HG02852 (cell line): Measurements from ENCODE around the gene RCC1.
"Not testable (repeated sequence)": the region's sequence is repeated elsewhere in the genome, so short reads cannot be mapped to it uniquely, and the experiment has no call there.

Source experiments
- ATAC-seq: cut with Tn5 transposase; IDR thresholded peaks from one replicate; pipeline ENCODE4 v1.9.1; 2021; ENCODE audit warnings: mild to moderate bottlenecking, moderate library complexity; ENCODE audit not compliant: unreplicated experiment

The RCC1 gene

DNA sequence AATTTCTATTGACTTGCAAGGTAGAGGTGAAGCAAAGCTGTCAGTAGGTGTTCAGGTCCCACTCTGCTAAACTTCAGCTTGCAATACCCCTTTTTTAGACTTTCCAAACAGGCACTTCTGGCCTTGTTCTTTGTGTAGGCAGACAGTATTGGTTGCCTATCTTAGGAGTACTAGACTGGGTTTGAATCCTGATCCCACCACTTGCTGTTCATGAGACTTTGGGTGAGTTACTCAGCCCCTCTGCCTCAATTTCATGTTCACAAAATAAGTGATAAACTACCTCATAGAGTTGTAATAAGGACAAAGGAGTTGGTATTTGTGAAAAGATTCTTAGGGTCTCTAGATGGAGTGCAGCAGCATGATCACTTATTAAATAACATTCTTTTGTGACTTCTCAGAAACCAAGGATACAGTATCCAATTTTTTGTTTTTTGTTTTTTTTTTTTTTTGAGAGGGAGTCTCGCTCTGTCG lies 5.2 kb downstream of the RCC1 start:
- no peak for ATAC-seq

DNA sequence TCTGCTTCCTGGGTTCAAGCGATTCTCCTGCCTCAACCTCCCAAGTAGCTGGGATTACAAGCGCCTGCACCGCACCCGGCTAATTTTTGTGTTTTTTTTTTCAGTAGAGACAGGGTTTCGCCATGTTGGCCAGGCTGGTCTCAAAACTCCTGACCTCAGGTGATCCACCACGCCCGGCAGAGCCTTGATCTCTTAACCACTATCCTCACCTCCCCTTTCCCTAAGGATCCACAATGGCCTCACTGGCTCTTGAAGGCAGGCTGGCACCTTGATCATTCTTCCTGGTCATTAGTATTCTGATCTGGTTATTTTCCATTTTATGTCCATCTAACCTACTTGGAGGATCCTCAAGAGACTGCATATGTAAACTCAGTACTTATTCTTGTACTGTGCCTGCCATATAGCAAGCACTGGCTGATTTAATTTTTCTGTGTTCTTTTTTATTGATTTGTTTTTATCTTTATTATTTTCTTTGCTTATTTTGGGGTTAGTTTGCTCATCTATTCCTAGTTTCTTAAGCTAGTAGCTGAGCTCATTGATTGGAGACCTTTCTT lies 6.3 kb downstream of the RCC1 start:
- no peak for ATAC-seq

DNA sequence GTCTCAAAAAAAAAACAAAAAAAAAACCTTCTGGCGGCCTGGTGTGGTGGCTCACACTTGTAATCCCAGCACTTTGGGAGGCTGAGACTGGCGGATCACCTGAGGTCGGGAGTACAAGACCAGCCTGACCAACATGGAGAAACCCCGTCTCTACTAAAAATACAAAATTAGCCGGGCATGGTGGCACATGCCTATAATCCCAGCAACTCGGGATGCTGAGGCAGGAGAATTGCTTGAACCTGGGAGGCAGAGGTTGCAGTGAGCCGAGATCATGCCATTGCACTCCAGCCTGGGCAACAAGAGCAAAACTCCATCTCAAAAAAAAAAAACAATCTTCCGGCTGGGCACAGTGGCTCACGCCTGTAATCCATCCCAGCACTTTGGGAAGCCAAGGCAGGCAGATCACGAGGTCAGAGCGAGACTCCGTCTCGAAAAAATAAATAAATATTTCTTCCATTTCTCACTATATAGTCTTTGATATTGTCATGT lies 8.6 kb downstream of the RCC1 start:
- not testable (repeated sequence) for ATAC-seq

DNA sequence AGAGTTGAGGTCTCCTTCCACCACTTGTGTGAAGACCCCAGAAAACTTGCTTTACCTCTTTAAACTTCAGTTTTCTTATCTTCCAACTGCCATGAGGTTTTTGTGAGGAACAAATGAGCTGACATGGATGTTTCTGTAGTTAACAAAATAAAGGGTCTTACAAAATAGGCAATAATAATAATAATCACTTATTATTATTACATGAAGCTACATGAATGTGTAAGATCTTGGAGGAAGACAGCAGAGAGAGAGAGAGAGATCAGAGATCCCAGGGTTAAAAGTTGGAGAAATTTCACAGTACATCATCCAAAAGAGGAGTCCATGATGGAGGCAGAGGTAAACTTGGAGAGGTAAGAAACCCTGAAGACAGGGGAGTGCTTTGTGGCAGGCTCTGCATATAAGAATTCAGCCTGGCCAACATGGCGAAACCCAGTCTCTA lies 10.7 kb downstream of the RCC1 start:
- ATAC-seq, result no peak

DNA sequence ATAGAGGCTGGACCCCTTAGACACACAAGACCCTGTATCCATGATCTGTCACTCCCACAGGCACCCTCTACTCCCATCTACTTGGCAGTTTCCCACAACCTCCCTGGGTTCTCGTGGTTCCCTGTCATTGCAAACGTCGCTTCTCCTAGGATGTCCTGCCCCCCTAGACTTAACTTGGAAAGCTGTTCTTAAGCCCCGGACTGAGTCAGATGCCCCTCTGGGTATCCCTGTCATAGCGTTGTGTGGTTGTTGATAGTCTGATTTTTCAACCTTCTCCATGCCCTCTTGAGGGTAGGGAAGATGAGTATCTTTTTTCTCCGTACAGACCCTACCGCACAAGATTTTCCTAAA lies 11.8 kb downstream of the RCC1 start:
- peak; percentile 5 for ATAC-seq

DNA sequence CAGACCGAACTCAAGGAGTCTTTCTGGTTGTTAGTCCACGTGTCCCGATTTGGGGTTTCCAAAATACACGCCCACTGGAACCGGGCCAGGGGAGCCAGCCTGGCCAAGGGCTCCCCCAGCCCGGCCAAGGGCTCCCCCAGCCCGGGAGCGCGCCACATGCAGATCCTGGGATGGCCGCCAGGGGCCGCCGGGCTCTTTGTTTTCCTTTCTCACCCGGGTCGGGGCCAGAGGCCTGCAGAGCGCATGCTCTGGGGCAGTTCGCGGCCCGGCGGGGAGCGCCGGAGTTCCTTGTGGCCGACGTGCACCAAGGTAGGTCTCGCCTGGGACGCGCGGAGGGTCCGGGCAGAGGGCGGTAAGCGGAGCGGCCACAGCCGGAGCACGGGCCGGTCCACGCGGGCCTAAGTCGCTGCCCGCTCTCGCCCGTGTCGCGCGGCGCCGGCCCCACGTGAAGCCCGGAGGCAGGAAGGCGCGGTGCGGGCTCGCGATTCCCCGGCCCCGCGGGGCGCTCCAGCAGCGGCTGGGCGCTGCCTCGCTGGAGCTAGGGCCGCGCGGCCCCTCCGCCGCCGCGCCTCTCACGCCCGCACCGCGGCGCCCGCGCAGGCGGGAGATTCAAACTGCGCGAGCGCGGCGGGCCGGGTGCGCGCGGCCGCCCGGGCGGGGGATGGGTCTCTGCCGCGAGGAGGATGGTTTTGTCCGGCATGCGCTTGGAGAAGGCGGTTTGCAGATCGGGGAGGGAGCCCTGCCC lies 12.3 kb downstream of the RCC1 start:
- peak; percentile 74 for ATAC-seq

DNA sequence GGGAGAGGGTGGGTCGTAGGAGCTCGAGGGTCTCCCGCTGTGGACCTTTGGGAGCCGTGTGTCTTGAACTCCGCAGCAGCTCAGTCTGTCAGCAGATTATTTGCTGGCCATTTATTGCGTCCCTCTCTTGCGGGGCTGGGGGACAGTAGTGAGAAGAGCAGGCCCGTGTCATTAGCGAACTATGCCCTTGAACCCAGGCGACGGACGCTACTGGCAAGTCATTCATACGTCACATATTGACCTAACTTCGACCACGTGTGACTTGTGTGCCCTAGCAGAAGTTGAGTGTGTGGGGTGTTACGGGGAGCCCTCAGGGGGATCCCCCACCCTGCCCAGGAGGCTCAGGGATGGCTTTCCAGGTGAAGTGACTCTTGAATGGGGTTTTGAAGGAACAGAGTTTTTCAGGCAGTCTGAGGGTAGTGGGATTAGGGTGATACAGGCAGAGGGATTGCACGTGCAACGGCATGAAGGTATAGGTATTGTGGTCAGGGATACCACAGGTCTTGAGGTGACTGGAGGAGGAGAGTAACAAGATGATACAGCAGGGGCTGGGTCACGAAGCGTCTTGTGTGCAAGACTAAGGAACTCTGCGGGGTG lies 13.0 kb downstream of the RCC1 start:
- ATAC-seq, result no peak

DNA sequence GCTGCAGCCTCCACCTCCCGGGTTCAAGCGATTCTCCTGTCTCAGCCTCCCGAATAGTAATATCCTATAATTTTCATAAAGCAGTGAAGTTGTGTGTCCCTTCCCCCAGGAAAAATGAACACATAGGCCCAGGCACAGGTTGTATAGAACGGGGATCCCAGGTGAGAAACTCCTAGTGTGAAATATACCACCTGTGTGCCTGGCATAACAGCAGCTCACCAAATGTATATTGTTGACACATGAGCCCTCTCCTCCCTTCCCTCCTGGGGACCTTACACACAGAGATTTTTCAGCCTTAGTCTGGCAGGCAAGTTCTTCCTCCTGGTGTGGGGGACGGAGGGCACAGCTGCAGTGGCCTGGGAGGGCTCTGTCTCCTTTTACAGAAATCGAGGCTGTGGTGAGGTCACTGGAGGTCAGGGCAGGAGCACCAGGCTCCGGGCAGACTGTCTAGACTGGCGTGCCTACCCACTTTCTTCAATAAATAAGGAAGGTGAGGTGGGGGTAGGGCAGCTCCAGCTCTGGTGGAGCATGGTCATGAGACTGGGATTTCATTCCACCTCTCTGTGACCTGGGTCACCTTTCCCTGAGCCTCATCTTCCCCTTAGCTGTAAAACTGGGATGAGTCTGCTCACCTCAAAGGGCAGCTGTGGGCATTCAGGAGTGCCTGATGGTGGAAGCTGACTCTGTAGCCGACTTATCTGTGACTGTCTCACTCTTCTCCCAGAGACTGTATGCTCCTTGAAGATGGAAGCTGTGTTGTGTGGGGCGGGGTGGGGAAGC lies 14.3 kb downstream of the RCC1 start:
- no peak for ATAC-seq

DNA sequence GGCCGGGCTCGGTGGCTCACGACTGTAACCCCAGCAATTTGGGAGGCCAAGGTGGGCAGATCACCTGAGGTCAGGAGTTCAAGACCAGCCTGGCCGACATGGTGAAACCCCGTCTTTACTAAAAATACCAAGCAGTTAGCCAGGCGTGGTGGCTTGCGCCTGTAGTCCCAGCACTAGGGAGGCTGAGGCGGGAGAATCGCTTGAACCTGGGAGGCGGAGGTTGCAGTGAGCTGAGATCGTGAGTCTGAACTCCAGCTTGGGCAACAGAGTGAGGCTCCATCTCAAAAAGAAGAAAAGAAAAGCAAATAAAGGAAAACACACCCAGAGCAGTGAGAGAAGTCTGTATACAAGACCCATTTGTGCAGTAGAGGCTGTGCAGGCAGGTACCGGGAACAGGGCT lies 15.0 kb downstream of the RCC1 start:
- ATAC-seq, result not testable (repeated sequence)

DNA sequence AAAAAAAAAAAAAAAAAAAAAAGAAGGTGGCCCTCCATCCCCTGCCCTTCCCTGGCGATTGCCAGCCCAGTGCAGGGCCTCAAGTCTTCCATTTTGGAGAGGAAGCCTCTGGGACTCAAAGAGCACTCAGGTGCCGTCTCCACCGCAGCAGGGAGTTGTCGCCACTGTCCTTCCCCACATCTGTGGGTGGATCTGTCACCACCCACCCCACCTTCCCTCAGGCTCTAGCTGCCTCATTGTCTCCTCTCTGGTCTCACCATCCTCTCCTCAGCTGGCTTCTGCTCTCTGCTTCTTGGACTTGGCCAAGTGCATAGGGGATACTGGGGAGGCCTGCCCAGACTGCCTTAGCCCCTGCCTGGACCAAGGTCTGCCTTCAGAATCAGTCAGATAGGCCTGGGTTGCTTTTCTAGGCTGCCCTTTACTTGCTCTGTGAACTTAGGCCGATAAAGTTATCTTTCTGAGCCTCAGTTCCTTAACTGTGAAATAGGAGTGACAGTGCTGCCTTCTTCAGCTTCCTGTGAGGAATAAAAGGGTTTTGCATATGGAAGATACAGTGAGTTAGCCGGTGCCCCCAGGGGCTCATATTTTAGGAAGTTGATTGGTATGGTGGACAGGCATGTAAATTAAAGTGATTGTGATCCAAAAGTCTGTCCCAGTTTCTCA lies 15.8 kb downstream of the RCC1 start:
- no peak for ATAC-seq

DNA sequence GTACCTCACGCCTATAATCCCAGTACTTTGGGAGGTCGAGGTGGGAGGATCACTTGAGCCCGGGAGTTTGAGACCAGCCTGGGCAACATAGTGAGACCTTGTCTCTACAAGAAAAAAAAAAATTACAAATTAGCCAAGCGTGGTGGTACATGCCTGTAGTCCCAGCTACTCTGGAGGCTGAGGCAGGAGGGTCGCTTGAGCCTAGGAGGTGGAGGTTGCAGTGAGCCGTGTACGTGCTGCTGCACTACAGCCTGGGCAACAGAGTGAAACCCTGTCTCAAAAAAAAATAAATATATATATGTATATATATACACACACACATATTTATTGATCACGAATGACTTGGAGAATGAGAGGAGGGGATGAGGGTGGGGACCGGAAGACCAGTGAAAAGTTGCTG lies 16.7 kb downstream of the RCC1 start:
- not testable (repeated sequence) for ATAC-seq

DNA sequence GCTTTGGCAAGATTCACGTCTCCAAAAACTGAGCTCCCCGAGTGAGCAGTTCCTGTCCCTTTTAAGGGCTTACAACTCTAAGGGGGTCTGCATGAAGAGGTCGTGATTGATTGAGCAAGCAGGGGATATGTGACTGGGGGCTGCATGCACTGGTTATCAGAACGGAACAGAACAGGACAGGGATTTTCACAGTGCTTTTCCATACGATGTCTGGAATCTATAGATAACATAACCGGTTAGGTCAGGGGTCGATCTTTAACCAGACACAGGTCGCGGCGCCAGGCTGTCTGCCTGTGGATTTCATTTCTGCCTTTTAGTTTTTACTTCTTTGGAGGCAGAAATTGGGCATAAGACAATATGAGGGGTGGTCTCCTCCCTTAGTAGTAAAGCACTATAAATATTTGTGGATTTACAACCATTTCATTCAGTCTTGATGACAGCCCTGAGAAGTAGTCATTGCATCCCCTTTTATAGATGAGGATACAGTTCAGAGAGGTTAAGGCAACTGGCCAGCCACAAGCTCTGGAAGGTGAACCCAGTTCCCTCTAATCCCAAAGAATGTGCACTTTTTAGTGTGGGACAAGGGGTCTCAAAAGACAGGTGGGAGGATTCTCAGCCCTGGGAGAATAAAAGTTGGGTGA lies 19.3 kb downstream of the RCC1 start:
- ATAC-seq, result not testable (repeated sequence)

DNA sequence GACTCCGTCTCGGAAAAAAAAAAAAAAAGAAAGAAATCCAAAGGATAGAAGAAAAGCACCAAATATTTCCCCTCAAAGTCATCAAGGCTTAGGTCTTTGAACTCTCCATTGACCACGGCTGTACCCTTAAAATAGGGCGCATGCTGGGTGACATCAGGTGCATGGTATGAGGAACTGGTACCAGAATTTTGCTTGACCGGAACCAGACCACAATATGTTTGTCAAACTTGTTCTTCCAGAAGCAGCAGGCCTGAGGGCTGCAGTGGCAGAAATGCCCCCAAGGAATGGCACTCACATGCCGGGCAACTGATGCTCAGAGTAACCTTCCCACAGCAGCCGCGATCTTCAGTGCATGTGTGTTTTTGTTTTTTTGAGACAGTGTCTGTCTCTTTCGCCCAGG lies 21.0 kb downstream of the RCC1 start:
- ATAC-seq, result no peak

DNA sequence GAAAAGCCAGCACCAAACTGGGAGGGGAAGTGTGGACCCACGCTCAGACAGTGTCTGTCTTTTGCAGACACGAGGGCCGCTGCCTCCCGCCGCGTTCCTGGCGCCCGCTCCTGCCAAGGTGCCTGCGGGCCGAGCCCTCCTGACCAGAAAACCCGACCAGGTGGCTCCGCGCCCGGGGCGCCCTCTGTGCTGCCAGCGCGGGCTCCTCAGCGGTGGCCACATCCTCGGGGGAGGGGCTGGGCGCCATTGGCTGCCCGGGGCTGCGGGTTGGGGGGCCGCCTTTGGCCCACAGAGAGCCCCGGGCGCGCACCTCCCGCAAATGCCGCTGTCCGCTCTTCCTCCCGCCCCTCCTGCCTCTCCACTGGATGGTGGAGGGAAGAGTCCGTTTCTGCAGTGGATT lies 24.6 kb downstream of the RCC1 start:
- no peak for ATAC-seq

DNA sequence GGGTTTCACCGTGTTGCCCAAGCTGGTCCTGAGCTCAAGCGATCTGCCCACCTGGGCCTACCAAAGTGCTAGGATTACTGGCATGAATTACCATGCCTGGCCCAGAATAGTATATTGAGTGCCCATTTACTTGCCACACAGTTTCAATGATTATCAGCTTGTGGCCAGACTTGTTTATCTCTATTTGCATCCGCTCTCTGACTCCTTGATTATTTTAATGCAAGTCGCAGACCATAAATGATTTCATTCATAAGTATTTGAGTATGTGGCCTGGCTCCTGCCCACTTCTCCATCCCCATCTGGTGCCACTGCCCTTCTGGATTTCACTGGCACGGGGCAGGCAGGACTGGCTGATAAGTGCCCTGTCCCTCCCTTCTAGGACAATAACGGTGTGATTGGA lies 28.8 kb downstream of the RCC1 start:
- ATAC-seq, result no peak

DNA sequence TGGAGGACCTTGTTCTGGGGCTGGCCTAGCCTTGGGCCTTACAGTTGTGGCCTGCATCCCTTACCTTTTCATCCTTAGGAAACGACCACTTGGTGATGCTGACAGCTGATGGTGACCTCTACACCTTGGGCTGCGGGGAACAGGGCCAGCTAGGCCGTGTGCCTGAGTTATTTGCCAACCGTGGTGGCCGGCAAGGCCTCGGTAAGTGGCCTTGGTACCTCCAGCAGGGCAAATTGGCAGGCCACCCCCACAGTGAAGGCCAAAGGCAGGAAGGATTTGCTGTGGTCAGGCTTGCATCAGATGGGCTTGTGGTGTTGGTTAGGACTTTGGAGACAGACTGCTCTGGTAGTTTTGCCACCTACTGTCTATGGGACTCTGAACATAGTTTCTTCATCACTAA lies 29.3 kb downstream of the RCC1 start:
- ATAC-seq, result no peak

DNA sequence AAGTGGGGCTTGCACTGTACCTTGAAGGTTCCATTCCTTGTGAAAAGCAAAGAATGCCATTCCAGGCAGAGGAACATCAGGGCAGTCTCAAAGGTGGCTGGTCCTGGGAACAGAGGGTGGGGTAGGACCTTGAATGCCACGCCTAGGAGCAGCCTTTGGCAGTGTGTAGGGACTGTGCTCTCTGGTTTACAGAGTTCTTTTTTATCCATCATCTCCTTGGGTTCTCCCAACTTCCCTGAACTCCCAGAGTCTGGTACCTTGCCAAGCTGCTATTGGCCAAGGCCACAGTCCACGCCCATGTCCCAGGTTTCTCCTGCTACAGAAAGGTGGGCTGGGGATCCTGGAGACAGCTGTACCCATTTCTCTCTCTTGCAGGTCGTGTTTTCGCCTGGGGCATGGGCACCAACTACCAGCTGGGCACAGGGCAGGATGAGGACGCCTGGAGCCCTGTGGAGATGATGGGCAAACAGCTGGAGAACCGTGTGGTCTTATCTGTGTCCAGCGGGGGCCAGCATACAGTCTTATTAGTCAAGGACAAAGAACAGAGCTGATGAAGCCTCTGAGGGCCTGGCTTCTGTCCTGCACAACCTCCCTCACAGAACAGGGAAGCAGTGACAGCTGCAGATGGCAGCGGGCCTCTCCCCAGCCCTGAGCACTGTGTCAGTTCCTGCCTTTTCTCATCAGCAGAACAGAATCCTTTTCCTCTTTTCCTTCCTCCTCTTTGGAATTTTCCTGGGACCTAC lies 31.8 kb downstream of the RCC1 start:
- ATAC-seq, result no peak

DNA sequence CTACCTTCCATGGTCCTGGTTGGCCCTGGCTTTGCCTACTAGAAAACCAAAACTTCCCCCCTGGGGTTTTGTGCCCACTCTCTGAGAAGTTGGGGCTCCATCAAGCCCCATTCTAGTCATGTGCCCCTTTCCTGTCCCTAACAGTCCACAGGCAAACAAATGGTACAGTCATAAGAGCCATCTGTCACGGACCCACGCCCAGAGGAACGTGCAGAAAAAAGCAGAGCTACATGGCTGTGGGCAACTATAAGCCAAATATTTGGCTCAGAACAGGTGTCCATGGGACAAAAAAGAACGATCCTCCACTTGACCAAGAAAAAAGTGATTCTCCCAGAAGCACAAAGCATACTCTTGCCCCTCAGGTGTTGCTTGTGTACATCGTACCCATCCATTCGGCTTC lies 32.4 kb downstream of the RCC1 start:
- ATAC-seq, result no peak

DNA sequence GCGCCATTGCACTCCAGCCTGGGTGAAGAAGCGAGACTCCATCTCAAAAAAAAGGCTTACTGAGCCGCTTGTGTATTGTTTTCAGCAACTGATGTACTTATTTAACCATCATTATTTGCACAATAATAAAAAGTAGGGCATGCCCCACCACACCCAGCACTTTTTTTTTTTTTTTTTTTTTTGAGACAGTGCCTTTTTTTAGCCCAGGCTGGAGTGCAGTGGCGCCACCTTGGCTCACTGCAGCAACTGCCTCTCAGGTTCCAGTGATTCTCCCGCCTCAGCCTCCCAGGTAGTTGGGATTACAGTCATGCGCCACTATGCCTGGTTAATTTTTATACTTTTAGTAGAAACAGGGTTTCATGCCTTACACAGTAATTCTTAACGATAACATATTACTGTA lies 34.8 kb downstream of the RCC1 start:
- ATAC-seq, result no peak
